NCI-H82 treated with DMSO at 0.1 percent for 48 hours (cell line): ENCODE measurements around the gene ZNF385C.

Source experiments
- DNase-seq: peaks from one replicate; lab custom pipeline; 2025; ENCODE audit not compliant: unreplicated experiment; lab: John Stamatoyannopoulos, UW

Gene ZNF385C

DNA sequence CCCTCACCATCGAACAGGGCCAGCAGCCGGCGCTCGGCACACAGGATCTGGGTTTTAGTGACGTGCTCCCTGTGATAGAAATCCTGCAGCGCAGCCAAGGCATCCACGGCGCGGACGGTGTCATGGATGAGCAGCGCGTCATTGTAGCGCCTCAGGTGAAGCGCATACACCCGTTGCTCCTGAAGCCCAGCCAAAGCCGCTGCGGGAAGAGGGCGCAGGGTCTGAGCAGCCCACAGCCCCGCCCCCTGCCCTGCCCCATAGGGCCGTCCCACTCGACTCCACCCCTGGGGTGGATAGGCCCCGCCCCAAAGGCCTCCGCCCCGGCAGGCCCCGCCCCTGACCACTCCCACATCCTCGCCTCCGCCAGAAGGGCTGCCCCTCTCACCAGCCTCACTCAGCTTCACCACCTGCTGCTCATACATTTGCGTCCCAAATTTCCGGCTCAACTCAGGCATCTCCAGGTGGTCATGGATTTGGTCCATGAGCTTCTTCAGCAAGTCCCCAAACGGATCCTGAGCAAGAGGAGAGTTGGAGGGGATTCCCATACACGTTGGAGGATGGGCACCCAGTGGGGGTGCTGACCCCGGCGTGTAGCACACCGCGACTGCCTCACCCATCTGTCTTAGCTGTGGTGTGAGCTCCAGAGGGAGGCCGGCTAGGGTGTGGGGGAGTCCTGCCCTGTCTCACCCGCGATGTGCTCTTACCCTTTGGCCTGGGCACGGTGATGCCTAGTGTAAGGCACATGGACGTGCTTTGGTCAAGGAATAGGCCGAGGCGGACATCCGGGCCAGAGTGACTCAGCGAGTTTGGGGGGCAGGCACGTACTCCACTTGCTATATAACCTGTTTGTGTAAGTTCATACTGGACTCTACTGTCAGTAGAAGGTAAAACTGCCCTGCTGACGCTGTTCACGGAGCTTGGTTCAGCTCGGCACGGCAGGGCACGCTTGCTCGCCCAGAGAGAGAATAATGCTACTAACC, 9.6 kb upstream of the ZNF385C start:
- DNase-seq: peak; percentile 88

DNA sequence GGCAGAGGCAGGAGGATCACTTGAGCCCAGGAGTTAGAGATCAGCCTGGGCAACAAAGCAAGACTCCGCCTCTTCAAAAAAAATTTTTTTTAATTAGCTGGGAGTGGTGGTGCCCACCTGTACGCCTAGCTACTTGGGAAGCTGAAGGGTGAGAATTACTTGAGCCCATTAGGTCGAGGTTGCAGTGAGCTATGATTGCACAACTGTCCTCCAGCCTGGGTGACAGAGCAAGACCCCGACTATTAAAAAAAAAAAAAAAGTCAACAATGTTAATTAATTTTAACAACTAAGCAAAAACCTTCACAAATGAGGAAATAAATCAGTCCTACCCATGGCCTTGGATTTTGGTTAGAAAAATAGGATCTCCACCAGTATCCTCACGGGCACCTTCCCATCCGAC, 8.9 kb upstream of the ZNF385C start:
- no peak for DNase-seq

DNA sequence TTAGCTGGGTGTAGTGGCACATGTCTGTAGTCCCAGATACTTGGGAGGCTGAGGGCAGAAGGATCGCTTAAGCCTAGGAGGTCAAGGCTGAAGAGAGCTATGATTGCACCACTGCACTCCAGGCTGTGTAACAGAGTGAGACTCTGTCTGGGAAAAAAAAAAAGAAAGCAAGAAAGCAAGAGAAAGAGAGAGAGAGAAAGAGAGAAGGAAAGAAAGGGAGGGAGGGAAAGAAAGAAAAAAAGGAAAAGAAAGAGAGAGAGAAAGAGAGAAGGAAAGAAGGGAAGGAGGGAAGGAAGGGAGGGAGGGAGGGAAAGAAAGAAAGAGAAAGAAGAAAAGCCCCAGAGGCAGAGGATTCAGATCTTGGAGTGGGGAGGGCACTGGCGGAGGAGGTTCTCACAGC, 7.7 kb upstream of the ZNF385C start:
- DNase-seq: no peak

DNA sequence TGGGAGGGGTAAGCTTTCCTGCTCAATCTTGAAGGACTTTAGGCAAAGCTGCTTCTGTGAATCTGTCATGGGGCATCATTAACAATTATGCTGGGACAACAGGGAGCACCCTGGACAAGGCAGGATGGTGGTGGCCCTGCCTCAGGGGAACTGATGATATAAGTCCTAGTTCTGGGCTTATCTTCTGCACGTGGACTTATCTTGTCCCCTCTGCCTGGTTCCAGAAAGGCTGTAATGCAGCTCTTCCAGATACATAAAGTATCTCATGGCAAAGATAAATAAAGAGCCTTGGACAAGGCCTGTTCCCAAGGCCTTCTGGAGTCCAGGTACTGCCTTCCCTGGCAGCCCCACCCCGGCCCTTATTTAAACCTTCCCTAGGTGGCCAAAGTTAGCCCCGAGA, 6.0 kb upstream of the ZNF385C start:
- no peak for DNase-seq

DNA sequence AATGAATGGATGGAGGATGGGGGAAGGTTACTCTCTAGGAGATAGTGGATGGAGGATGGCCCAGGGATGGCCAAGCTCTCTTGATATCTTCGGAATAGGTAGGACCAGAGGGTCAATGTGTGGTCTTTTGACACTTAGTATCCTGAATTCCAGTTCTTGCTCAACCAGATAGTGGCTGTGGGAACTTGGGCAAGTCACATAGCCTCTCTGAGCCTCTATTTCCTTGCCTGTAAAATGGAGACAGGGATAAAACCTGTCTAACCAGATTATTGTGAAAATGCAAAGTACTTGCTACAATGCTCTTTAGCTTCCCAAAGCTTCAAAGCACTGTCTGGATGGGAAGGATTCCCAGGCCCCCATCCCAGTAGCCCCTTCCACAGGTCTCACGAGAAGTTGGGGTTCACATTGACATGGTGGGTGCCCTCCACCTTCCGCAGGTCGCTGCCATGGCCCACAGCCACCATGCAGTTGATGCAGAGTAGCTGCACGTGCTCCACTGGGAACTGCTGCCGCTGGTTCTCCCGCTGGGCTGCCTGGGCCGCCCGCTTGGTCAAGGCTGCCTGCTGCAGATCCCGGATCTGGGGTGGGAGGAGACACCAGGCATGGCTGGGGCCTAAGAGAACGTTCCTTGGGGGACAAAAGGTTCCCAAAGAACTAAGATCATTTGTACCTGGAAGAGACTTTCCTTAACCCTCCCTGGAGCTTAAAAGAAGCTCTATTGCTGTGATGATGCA, 5.1 kb upstream of the ZNF385C start:
- no peak for DNase-seq

DNA sequence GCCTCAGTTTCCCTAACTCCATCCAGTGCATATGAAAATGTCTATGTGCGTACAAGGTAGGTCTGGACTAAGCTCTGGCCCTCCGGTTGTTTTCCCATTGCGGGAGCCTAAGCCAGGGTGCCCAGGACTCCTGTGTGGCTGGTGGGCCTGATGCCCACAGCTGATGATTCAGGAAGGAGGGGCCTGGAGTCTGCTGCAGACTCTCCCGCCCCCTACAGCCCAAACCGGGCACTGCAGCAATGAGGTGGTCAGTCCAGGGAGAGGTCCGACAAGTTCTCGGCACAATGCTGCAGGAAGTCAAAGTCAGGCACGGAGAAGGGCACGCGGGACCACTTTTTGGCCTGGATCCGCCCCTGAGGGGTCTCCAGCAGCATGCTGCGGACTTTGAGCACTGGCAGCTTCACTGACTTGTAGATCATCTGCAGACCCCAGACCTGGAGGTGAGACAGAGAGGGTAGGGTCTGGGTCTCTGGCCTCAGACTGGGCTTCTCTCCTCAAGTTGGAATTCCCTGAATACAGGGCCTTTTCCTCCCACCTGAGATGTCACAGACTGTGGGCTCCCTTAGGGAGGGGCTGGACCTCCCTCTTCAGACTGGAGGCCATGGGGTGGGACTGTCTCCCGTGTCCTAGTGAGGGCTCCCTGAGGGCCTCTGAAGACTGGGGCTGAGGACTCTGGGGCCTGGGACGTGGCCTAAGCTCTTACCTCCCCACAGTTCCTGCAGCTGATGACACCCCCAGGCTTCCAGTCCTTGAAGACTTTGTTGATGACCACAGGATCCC, 3.4 kb upstream of the ZNF385C start:
- DNase-seq: peak; percentile 45

DNA sequence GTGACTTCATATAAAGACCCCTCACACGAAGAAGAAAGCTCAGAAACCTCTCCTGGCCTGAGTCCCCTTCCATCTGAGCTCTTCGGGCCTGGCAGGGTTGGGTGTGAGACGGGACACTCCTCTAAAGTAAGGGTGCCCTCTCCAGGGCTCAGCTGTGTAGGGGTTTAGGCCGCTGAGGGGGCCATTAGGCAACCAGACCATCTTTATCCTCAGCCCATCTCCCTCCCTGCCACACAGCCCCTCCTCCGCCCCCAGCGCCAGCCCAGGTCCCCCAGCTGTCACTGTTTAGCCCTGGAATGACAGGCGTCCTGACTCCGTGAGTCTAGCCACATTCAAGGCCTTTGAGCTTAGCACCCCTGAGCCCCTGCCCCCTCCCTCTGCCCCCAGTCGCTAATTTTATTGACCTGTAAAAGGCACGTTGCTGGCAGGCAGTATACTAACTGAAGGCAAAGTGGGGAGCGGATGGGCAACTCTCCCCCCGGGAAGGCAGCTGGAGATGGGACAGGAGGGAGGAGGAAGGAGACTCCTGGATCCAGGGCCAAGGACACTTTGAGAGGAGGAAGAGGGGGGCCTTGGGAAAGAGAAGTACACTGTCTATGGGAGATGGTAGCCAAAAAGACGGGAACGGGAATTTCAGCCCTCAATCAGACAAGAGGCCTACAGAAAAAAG, 592 bp upstream of the ZNF385C start:
- DNase-seq: peak; percentile 73

DNA sequence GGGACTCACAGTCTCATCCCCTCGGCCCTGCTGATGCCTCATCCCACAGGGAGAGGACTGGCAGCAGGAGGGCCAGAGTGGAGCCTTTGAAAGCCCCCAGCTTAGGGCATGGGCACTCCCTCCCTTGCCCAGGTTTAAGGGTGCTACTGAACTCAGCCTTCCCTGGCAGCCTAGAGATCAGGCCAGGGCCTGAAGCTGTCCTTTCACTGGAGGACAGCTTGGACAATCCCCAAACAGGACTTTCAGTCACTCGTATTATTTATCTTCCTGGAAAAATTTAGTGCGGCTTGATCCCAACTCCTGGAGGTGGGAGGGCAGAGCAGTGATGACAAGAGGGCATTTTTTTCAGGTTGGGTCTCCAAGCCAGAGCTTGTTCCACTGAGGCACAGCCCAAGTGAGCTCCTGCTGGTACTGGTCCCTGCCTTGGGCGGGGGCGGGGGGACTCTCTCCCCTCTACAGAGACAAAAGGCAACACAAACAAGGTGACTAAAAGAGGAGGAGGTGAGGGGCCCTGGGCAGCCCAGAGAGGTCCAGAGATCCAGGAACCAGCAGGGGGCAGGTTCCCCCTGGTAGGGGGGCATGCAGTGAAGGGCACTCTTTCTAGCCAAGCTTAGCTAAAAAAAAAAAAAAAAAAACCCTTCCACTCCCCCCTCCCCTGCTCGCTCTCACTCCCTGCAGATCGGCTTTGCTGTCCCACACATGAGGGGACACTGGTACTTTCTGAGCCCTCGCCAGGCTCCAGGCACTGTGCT, 1.7 kb downstream of the ZNF385C start:
- no peak for DNase-seq

DNA sequence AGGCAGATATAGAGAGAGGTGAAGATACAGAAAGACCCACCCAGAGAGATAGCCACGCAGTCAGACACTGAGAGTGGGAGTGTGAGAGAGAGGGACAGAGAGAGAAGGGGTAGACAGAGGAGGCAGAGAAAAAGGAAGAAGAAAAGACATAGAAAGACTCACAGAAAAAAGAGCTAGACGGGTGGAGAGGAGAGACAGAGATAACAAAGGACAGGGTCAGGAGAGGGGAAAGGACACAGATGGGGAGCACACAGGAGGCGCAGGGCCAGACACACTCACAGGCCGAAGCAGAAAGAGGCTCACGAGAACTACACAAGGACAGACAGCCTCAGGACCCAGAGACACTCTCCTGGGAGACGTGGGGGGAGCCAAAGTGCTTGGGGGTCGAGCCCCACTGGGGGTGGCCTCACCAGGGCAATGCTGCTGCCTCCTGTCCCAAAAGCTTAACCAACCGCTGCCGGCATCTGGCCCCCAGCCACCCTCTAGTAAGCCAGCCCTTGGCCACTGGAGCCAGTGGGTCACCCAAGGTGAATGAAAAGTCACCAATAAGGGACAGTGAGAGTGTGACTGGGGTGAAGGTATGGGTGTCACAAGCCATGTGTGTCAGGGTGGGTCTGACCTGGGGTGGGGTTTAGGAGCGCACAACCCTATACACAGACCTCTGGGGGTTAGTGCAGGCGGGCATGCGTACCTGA, 3.8 kb downstream of the ZNF385C start:
- no peak for DNase-seq

DNA sequence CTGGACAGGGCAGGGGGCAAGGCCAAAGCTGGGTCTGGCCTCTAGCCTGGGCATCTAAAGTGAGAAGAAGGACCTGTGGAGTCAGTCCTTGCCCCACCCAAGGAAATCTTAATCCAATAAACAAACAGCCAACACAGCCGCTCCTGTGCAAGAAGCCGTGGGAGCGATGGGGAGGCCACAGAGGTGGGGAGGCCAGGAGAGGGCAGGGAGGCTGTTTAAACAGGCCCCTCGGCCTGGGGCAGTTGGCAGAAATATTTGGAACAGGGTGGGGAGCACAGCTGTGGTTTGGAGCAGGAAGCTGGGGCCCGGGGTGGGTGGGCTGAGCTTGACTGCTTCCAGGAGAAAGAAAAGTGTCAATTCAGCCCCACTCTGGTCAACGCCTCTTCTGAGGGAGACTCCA, 5.3 kb downstream of the ZNF385C start:
- no peak for DNase-seq

DNA sequence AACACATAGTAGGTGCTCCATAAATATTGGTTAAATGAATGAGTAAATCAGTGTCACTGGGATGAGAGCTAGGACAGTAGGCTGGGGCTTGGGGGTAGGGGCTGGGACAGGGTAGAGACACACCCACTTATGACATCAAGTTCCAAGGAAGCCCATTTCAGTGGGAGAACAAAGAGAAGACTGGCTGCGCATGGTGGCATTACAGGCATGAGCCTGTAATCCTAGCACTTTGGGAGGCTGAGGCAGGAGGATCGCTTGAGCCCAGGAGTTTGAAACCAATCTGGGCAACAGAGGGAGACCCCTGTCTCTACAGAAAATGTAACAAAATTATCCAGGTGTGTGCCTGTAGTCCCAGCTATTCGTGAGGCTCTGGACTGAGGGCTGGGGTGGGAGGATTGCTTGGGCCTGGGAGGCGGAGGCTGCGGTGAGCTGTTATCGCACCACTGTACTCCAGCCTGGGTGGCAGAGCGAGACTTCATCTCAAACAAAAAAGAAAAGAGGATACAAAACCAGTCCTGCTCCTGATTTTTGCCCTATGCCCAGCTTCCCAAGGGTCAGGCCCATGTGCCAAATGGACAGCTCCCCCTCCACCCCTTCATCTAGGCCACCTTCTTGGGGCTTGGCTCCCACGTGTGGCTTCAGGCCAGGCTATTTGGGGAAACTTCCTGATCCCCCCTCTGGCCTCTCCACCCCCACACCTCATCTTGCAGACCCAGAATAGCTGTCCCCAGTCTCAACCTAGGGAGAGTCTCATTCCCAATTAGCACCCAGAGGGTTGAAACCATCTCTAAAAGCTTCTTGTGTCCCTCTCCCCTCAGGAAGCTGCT, 7.1 kb downstream of the ZNF385C start:
- no peak for DNase-seq

DNA sequence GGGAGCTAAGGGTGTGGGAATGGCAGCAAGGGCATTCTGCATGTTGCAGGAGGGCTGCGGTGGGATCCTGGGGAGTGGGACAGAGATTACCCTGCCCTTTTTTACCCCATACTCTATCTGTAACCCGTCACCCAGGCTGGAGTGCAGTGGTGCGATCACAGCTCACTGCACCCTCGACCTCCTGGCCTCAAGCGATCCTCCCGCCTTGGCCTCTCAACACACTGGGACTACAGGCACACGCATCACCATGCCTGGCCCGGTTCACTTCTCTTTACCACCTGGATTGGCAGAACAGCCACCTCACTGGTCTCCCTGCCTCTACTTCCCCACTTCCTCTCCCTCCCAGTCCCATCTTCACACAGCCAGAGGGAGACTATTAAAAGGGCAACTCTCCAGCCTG, 9.5 kb downstream of the ZNF385C start:
- DNase-seq: no peak

DNA sequence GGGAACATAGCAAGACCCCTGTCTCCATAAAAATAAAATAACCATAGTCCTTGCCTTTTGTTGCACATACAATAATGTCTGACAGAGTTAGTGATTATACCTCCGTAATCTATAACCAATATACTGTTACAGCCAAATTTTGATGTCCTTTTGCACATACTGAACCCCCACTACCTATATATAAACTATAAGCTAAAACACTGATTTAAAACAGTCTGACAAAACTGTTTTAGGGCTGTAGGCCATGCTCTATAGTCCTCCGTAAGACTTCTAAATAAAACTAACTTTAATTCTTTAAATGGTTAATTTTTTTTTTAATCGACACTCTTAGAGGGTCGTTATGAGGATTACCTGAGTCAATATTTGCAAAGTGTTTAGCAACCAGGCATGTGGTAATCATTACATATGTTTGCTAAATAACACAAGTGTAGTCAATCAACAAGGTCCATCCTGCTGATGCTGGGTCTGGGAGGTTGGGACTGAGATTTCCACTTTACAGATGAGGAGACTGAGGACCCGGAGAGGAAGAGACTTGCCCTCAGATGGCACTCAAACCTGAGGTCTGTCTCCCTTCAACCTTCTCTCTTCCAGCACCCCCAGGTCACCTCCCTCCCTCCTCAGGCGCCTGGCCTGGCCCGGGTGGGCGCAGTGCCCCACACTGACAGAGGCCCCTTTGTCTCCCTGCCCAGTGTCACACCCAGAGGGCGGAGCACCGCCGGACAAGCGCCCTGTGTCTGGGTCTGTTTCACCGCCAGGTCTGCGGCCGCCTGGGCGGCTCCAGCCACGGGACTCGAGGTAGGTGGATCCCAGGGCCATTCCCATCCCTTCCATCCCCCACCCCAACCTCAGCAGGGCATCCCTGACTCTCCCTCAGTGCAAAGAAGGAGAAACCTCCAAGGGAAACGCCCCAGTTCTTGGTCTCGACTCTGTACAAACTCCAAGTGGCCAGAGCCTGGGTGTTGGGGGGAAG, 10.3 kb downstream of the ZNF385C start:
- no peak for DNase-seq

DNA sequence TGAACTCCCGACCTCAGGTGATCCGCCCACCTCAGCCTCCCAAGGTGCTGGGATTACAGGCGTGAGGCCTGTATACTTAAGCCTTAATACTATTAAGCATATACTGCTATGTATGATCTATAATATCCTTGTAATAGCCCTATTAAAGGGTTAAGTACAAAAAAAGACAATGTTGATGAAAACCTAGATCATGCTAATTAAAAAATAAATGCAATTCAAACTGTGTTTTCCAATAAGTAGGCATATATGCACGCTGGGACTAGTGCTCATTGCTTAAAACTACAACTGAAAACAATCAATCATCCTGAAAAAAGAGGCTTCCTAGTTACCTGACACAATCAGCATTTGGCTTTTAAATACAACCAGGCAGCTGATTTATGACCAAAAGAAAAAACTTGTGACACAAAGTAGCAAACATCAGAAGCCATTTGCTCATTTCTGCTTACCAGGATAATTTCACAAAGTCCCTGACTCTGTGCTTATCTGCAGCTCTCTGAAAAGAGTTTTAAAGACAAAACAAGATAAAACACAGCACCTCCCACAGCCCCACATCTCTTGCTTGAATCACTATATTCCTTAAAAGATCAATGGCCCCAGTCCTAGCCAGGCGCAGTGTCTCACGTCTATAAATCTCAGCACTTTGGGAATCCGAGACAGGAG, 11.1 kb downstream of the ZNF385C start:
- DNase-seq: no peak

DNA sequence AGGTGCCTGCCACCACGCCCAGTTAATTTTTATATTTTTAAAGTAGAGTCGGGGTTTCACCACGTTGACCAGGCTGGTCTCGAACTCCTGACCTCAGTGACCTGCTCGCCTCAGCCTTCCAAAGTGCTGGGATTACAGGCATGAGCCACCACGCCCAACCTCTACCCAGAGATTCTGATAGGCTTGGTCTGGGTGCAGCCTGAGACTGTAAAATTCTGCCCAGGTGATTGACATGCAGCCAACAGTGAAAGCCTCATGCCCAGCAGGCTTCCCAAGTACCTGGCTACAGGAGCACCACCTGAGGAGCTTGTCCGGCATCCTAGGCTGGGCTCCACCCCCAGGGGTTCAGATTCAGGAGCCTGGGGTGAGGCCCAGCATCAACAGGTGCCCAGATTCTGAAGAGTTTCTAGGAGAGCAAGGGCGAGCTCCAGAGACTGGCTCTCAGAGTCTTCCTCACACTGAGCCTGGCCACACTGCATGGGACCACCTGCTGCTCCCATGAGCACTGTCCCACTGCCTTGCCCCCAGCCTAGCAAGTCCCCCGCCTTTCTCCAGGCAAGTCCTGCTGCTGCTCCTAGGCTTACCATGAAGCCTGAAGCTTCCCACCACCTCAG, 16.6 kb downstream of the ZNF385C start:
- DNase-seq: no peak

DNA sequence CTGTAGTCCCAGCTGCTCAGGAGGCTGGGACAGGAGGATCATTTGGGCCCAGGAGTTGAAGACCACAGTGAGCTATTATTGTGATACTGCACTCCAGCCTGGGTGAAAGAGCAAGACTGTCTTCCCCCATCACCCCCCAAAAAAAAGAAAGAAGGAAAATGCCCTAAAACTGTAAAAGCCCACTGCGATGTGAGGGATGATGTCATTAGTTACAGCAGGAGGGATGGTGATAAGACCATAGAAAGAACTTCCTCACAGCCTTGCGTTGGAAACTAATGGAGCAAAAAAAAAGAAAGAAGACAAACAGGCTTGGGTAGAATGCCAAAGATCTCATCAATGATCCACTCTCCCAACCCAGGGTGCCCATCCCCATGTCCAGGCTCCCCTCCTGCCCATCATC, 18.7 kb downstream of the ZNF385C start:
- no peak for DNase-seq
